Activated CD8-positive, alpha-beta memory T cell treated with anti-CD3 and anti-CD28 coated beads for 1 hour (primary cell): ENCODE data around the gene RHBDD2.

Experiments
- DNase-seq, 2 donors: peaks; one replicate each; pipeline ENCODE4 v3.0.0-alpha.2; 2020; ENCODE audit warnings: low read depth in 1 of 2; ENCODE audit errors: extremely low read depth in 1 of 2

RHBDD2 gene

GRCh38 chr7:75916259-75916658 is 37.4 kb downstream of the RHBDD2 start:
- DNase-seq: no peak

GRCh38 chr7:75916685-75917634 is 38.1 kb downstream of the RHBDD2 start:
- no peak for DNase-seq

- DNase-seq: no peak
Observed at GRCh38 chr7:75920431-75921161, 41.8 kb downstream of the RHBDD2 start.

GRCh38 chr7:75921479-75921878 is 42.6 kb downstream of the RHBDD2 start:
- no peak for DNase-seq

- no peak for DNase-seq
Observed at GRCh38 chr7:75922966-75923603, 44.3 kb downstream of the RHBDD2 start.

GRCh38 chr7:75924256-75924655 is 45.4 kb downstream of the RHBDD2 start:
- DNase-seq: no peak

- DNase-seq: no peak
Observed at GRCh38 chr7:75924889-75925288, 46.1 kb downstream of the RHBDD2 start.

GRCh38 chr7:75925717-75926435 is 47.0 kb downstream of the RHBDD2 start:
- no peak for DNase-seq

- DNase-seq: no peak
Observed at GRCh38 chr7:75928568-75928914, 49.7 kb downstream of the RHBDD2 start.

GRCh38 chr7:75931680-75932079 is 52.8 kb downstream of the RHBDD2 start:
- no peak for DNase-seq

GRCh38 chr7:75937958-75938786 is 59.3 kb downstream of the RHBDD2 start:
- no peak for DNase-seq
